Hepatocyte (in vitro differentiated cells): ENCODE measurements around the gene ITK. TPM values are rescaled to one million over a fixed set of nuclear protein-coding genes. Genes with fewer than 3 reads are reported as not detected.

Source experiments
- DNase-seq: peaks from one replicate; pipeline ENCODE4 v3.0.0-alpha.2; 2016; ENCODE audit warnings: low spot score
- H2AFZ ChIP-seq: fragments of 200-600 bp; sonication (generic); 2 replicates; pipeline ENCODE4 v1.6.0; 2016; ENCODE audit warnings: antibody characterized with exemption, mild to moderate bottlenecking
- H3K27ac ChIP-seq: fragments of 200-600 bp; sonication (generic); 2 replicates; pipeline ENCODE4 v1.5.1; 2016; ENCODE audit warnings: mild to moderate bottlenecking
- H3K27me3 ChIP-seq: fragments of 200-600 bp; sonication (generic); 2 replicates; pipeline ENCODE4 v1.6.1; 2016
- H3K36me3 ChIP-seq: fragments of 200-600 bp; sonication (generic); replicated peaks from 2 replicates; pipeline ENCODE4 v1.5.1; 2016; ENCODE audit warnings: low read depth; ENCODE audit not compliant: insufficient read depth
- H3K4me1 ChIP-seq: fragments of 200-600 bp; sonication (generic); 2 replicates; pipeline ENCODE4 v1.5.1; 2016; ENCODE audit warnings: mild to moderate bottlenecking, moderate library complexity; ENCODE audit not compliant: insufficient read depth
- H3K4me2 ChIP-seq: fragments of 200-600 bp; sonication (generic); 2 replicates; pipeline ENCODE4 v1.6.0; 2016
- H3K4me3 ChIP-seq: fragments of 200-600 bp; sonication (generic); 2 replicates; pipeline ENCODE4 v1.5.1; 2016; ENCODE audit warnings: mild to moderate bottlenecking
- H3K79me2 ChIP-seq: fragments of 200-600 bp; sonication (generic); 2 replicates; pipeline ENCODE4 v1.6.0; 2017; ENCODE audit warnings: mild to moderate bottlenecking
- H3K9me2 ChIP-seq: fragments of 200-600 bp; sonication (generic); replicated peaks from 2 replicates; pipeline ENCODE4 v1.6.0; 2017; ENCODE audit warnings: mild to moderate bottlenecking; ENCODE audit not compliant: insufficient read depth
- H3K9me3 ChIP-seq: fragments of 200-600 bp; sonication (generic); 2 replicates; pipeline ENCODE4 v1.5.1; 2016; ENCODE audit warnings: low read depth, mild to moderate bottlenecking
- H4K20me1 ChIP-seq: fragments of 200-600 bp; sonication (generic); 2 replicates; pipeline ENCODE4 v1.6.0; 2016; ENCODE audit warnings: mild to moderate bottlenecking; ENCODE audit not compliant: insufficient read depth, poor library complexity, severe bottlenecking
- CTCF ChIP-seq: fragments of 200-600 bp; sonication (generic); IDR thresholded peaks from 2 replicates; pipeline ENCODE4 v1.5.1; 2016; ENCODE audit warnings: antibody characterized with exemption, mild to moderate bottlenecking; ENCODE audit not compliant: poor library complexity
- EZH2 ChIP-seq: fragments of 200-600 bp; sonication (generic); IDR thresholded peaks from 2 replicates; pipeline ENCODE4 v1.6.1; 2016; ENCODE audit warnings: antibody characterized with exemption, mild to moderate bottlenecking, borderline replicate concordance
- EZH2phosphoT487 ChIP-seq: fragments of 200-600 bp; sonication (generic); IDR thresholded peaks from one replicate; pipeline ENCODE4 v1.6.1; 2018; ENCODE audit warnings: antibody characterized with exemption, mild to moderate bottlenecking, low read depth, moderate library complexity; ENCODE audit not compliant: unreplicated experiment, severe bottlenecking
- WGBS: methylation state at CpG from one replicate; pipeline ENCODE4 v1.1.6; 2016; ENCODE audit warnings: low lambda C conversion rate; ENCODE audit errors: missing lambda C conversion rate; 5-methylcytosine and 5-hydroxymethylcytosine counted together
- polyA plus RNA-seq: library from polyadenylated mRNA; unstranded; fragments of >200 nt; fragmentation: Nextera tagmentation; extraction: Ambion mirVana; gene quantifications from 2 replicates; pipeline ENCODE4 v1.2.1, GENCODE V29; 2016
- total RNA-seq: library from RNA; depleted of rRNA; stranded (reverse); fragments of >200 nt; gene quantifications from 2 replicates; pipeline ENCODE4 v1.2.3, GENCODE V29; 2014

ITK gene
- total and polyA plus RNA-seq, 2 experiments from 2014 or later: 0.18 to 0.20 TPM

- WGBS: 92% methylated on average over 10 of the region's 10 CpGs
- no peak overlapping the region for H3K4me2 ChIP-seq
These were observed 34.3 kb downstream of the ITK start for GRCh38 chr5:157214861-157215513.

GRCh38 chr5:157215514-157216167, 35.0 kb downstream of the ITK start:
- Histone ChIP-seq H3K9me2 (no peaks in the 10 kb centered on the region), H3K36me3 (no peaks in the 10 kb centered on the region), H3K4me3 (no peak overlapping the region), H3K79me2 (no peaks in the 10 kb centered on the region), H3K9me3 (no peaks in the 10 kb centered on the region), H2AFZ (no peak overlapping the region), H3K4me2 (no peak overlapping the region), H3K27ac (no peak overlapping the region), H3K4me1 (no peaks in the 10 kb centered on the region), H3K27me3 (no peaks in the 10 kb centered on the region), H4K20me1 (no peaks in the 10 kb centered on the region)
- TF ChIP-seq CTCF (no peak), EZH2 (no peak), EZH2phosphoT487 (no peak)
- WGBS: 92% methylated on average over 5 of the region's 5 CpGs
- DNase-seq: no peak

More at GRCh38 chr5:157214861-157215513, 34.3 kb downstream of the ITK start:
- no peaks in the 10 kb centered on the region for H4K20me1 ChIP-seq
- no peaks in the 10 kb centered on the region for H3K4me1 ChIP-seq
- no peaks in the 10 kb centered on the region for H3K36me3 ChIP-seq
- H2AFZ ChIP-seq: no peak overlapping the region
- H3K27me3 ChIP-seq: no peaks in the 10 kb centered on the region
- TF ChIP-seq EZH2phosphoT487 (no peak), EZH2 (no peak), CTCF (no peak)
- no peak for DNase-seq
- no peaks in the 10 kb centered on the region for H3K9me2 ChIP-seq
- H3K9me3 ChIP-seq: no peaks in the 10 kb centered on the region
- no peak overlapping the region for H3K27ac ChIP-seq
- no peak overlapping the region for H3K4me3 ChIP-seq
- no peaks in the 10 kb centered on the region for H3K79me2 ChIP-seq

GRCh38 chr5:157216391-157217142, 35.9 kb downstream of the ITK start:
- WGBS: 90% methylated on average over 6 of the region's 6 CpGs
- H3K9me3 ChIP-seq: no peaks in the 10 kb centered on the region
- no peaks in the 10 kb centered on the region for H3K27me3 ChIP-seq
- H3K4me3 ChIP-seq: no peak overlapping the region
- no peaks in the 10 kb centered on the region for H3K9me2 ChIP-seq
- H4K20me1 ChIP-seq: no peaks in the 10 kb centered on the region
- no peak overlapping the region for H2AFZ ChIP-seq
- no peak for TF ChIP-seq EZH2
- TF ChIP-seq EZH2phosphoT487: no peak
- TF ChIP-seq CTCF: no peak
- no peak for DNase-seq
- H3K36me3 ChIP-seq: no peaks in the 10 kb centered on the region
- no peak overlapping the region for H3K27ac ChIP-seq
- H3K4me2 ChIP-seq: no peak overlapping the region
- no peaks in the 10 kb centered on the region for H3K79me2 ChIP-seq
- no peaks in the 10 kb centered on the region for H3K4me1 ChIP-seq
